ENCODE results near the gene DPP8. TPM values are rescaled to one million over a fixed set of nuclear protein-coding genes. Genes with fewer than 3 reads are reported as not detected.

The DPP8 gene
- polyA plus RNA-seq, 1 of the 3 experiments (the other 2 are of a cell fraction): 14.1 TPM

- peaks cover 0 to 12% of the 10 kb centered on the region in 2 experiments; a peak in 1 of 4 replicates for H3K4me1 ChIP-seq (ENCODE audit: control insufficient read depth in 1 of 2, insufficient read depth in 2 of 2, low read depth in 1 of 2, low read length in 1 of 2)
- no peak overlapping the region for H2AFZ ChIP-seq (ENCODE audit: low read depth)
- WGBS (ENCODE audit: low lambda C conversion rate): 91% methylated on average over 6 of the region's 6 CpGs
- H3K27ac ChIP-seq (ENCODE audit: low read depth in 2 of 2, low read length in 1 of 2): peak overlapping the region in 1 of 2 experiments; percentile 34; a peak in 1 of 4 replicates
- TF ChIP-seq EP300 (IDR thresholded peaks at IDR 0.05; ENCODE audit: borderline replicate concordance in 1 of 2, low read depth in 1 of 2, low read length in 1 of 2): peak in 1 of 2 experiments; percentile 67; a peak in 2 of 4 replicates
- TF ChIP-seq RFX5 (IDR thresholded peaks at IDR 0.05; ENCODE audit: low read length): no peak
- TF ChIP-seq MXI1 (IDR thresholded peaks at IDR 0.05; ENCODE audit: low read depth, low read length): peak; percentile 16; the same call in 1 of the 2 replicates
- peak; percentile 25 for TF ChIP-seq CHD2 (IDR thresholded peaks at IDR 0.05; ENCODE audit: low read length, partially characterized antibody)
- TF ChIP-seq RCOR1 (IDR thresholded peaks at IDR 0.05; ENCODE audit: low read length): peak; percentile 90
- TF ChIP-seq SIN3A (IDR thresholded peaks at IDR 0.05; ENCODE audit: borderline replicate concordance, low read depth, low read length): no peak
- TF ChIP-seq GATA2 (CRISPR knock-in tag; IDR thresholded peaks at IDR 0.05): peak; percentile 70
- DNase-seq: peak; percentile 44
- no peaks in the 10 kb centered on the region for H4K20me1 ChIP-seq (ENCODE audit: insufficient read depth)
- H3K27me3 ChIP-seq (ENCODE audit: insufficient read depth): no peaks in the 10 kb centered on the region
- H3K9me2 ChIP-seq: no peaks in the 10 kb centered on the region
- no peak overlapping the region for H3K4me2 ChIP-seq
- H3K79me2 ChIP-seq (ENCODE audit: insufficient read depth): peaks cover 39% of the 10 kb centered on the region
- POLR2A ChIA-PET: no interaction called here
- H3K36me3 ChIP-seq (replicated peaks in 1 of 2; ENCODE audit: control insufficient read depth in 1 of 2, insufficient read depth in 2 of 2, low read length in 1 of 2): peaks cover 56 to 63% of the 10 kb centered on the region in 2 experiments
- H3K9me3 ChIP-seq: no peaks in the 10 kb centered on the region
- no peak overlapping the region for H3K9ac ChIP-seq
- H3K4me3 ChIP-seq (ENCODE audit: low read depth in 2 of 2, low read length in 1 of 2): no peak overlapping the region
- no peaks in the 10 kb centered on the region for H3F3A ChIP-seq (replicated peaks; ENCODE audit: insufficient read depth)
- CTCF ChIA-PET: interaction anchor here (0.6 to 2.4 kb wide), 3 partner anchors 13 to 174 kb away, joined by 3 to 7 read pairs (median 4); no protein-coding TSS in a partner anchor
Observed at GRCh38 chr15:65558997-65559760, 41.7 kb upstream of the DPP8 start.

DNA sequence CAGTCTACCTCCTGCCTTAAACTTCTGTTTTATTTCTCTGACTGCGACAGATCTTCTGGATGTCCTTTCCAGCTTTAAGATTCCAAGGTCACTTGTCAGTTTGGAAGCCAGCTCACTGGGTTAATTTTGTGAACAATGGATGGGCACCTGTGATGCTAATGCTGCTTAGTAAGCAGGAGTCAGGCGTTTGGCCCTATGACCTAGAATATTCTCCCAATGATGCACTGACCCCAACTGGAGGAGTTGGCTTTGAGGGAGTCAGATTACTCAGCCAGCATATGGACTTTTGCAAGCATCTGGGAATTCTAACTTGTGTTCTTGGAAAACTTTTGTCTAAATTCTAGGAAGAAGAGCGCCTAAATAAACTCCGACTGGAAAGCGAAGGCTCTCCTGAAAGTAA lies 40.8 kb upstream of the DPP8 start:
- WGBS (ENCODE audit: low lambda C conversion rate): 93% methylated on average over 5 of the region's 5 CpGs
- H3K4me2 ChIP-seq: no peak overlapping the region
- POLR2A ChIA-PET: no interaction called here
- peaks cover 47% of the 10 kb centered on the region for H3K79me2 ChIP-seq (ENCODE audit: insufficient read depth)
- H2AFZ ChIP-seq (ENCODE audit: low read depth): no peak overlapping the region
- no peaks in the 10 kb centered on the region for H3K9me2 ChIP-seq
- H3K27ac ChIP-seq (ENCODE audit: low read depth in 2 of 2, low read length in 1 of 2): peak overlapping the region in 1 of 2 experiments; percentile 34; a peak in 1 of 4 replicates
- no peaks in the 10 kb centered on the region for H4K20me1 ChIP-seq (ENCODE audit: insufficient read depth)
- no peak for DNase-seq
- no peaks in the 10 kb centered on the region for H3K27me3 ChIP-seq (ENCODE audit: insufficient read depth)
- TF ChIP-seq FOSL2 (IDR thresholded peaks at IDR 0.05; ENCODE audit: borderline replicate concordance, low read depth) (no peak), RXRA (IDR thresholded peaks at IDR 0.05; ENCODE audit: borderline replicate concordance, low read depth) (no peak), TCF12 (IDR thresholded peaks at IDR 0.05) (no peak), RFX5 (IDR thresholded peaks at IDR 0.05; ENCODE audit: low read length) (no peak), YY1 (IDR thresholded peaks at IDR 0.05; ENCODE audit: low read depth) (no peak), FOXJ3 (CRISPR knock-in tag; IDR thresholded peaks at IDR 0.05) (no peak), SIN3A (IDR thresholded peaks at IDR 0.05; ENCODE audit: borderline replicate concordance, low read depth, low read length) (no peak), MEF2A (IDR thresholded peaks at IDR 0.05; ENCODE audit: borderline replicate concordance, low read depth) (no peak), GABPA (IDR thresholded peaks at IDR 0.05; ENCODE audit: low read depth) (no peak), CTCF (IDR thresholded peaks at IDR 0.05) (no peak), CHD2 (IDR thresholded peaks at IDR 0.05; ENCODE audit: low read length, partially characterized antibody) (no peak), ZBTB33 (IDR thresholded peaks at IDR 0.05; ENCODE audit: borderline replicate concordance, low read depth) (no peak), TEAD4 (IDR thresholded peaks at IDR 0.05; ENCODE audit: borderline replicate concordance, insufficient read depth) (no peak), USF2 (IDR thresholded peaks at IDR 0.05; ENCODE audit: borderline replicate concordance, low read depth, low read length) (no peak)
- TF ChIP-seq, protein P1, sequence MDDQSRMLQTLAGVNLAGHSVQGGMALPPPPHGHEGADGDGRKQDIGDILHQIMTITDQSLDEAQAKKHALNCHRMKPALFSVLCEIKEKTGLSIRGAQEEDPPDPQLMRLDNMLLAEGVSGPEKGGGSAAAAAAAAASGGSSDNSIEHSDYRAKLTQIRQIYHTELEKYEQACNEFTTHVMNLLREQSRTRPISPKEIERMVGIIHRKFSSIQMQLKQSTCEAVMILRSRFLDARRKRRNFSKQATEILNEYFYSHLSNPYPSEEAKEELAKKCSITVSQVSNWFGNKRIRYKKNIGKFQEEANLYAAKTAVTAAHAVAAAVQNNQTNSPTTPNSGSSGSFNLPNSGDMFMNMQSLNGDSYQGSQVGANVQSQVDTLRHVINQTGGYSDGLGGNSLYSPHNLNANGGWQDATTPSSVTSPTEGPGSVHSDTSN (IDR thresholded peaks at IDR 0.05): no peak
- H3F3A ChIP-seq (replicated peaks; ENCODE audit: insufficient read depth): peaks cover 5% of the 10 kb centered on the region
- peaks cover 52 to 59% of the 10 kb centered on the region in 2 experiments for H3K36me3 ChIP-seq (replicated peaks in 1 of 2; ENCODE audit: control insufficient read depth in 1 of 2, insufficient read depth in 2 of 2, low read length in 1 of 2)
- H3K9me3 ChIP-seq: no peaks in the 10 kb centered on the region
- H3K9ac ChIP-seq: no peak overlapping the region
- CTCF ChIA-PET: interaction anchor here (2.4 kb wide), 1 partner anchor 173 kb away, joined by 7 read pairs; no protein-coding TSS in a partner anchor
- H3K4me3 ChIP-seq (ENCODE audit: low read depth in 2 of 2, low read length in 1 of 2): no peak overlapping the region
- H3K4me1 ChIP-seq (ENCODE audit: control insufficient read depth in 1 of 2, insufficient read depth in 2 of 2, low read depth in 1 of 2, low read length in 1 of 2): peaks cover 0 to 12% of the 10 kb centered on the region in 2 experiments; a peak in 1 of 4 replicates
